ENCODE results near the gene TMEM143.
A peak's percentile ranks its signal among the peaks of the same experiment; 100 is the strongest.
"Not testable (repeated sequence)": the region's sequence is repeated elsewhere in the genome, so short reads cannot be mapped to it uniquely, and the experiment has no call there.

TMEM143 gene

GRCh38 chr19:48332351-48332661 lies 31.4 kb downstream of the TMEM143 start:
- peak overlapping the region; percentile 54 for H3K9ac ChIP-seq (ENCODE audit: low read length)
- no peaks in the 10 kb centered on the region for H3K36me3 ChIP-seq (ENCODE audit: control insufficient read depth, insufficient read depth, low read length)
- H3K27me3 ChIP-seq (ENCODE audit: control insufficient read depth, insufficient read depth, low read length) = no peaks in the 10 kb centered on the region
- no peaks in the 10 kb centered on the region for H3K9me3 ChIP-seq (ENCODE audit: control insufficient read depth, low read length)
- peak overlapping the region; percentile 10 for H3K4me3 ChIP-seq (ENCODE audit: low read length)
- peaks cover 26% of the 10 kb centered on the region for H3K4me1 ChIP-seq (ENCODE audit: control insufficient read depth, insufficient read depth, low read length)

DNA sequence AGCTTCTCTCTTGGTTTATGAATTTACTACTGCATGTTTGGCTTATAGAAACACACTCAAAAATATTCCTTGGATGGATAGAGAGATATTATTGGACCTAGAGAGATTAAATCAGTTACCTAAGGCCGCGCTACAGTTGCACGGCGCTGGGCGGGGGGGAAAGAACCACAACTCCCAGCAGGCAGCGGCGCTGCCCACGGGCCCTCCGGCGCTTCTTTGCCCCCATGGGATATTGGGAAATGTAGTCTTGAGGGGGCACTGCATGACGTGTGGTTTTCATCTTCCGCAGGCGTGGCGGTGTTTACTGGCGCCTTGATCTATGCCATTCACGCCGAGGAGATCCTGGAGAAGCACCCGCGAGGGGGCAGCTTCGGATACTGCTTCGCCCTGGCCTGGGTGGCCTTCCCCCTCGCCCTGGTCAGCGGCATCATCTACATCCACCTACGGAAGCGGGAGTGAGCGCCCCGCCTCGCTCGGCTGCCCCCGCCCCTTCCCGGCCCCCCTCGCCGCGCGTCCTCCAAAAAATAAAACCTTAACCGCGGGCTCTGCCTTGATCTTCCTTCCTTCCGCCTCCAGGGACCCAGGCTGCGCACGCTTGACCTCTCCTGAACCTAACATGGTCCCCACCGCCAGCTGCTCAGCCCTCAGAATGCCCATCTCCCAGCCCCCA lies 33.6 kb downstream of the TMEM143 start:
- H3K9me3 ChIP-seq (ENCODE audit: control insufficient read depth, low read length) = no peaks in the 10 kb centered on the region
- H3K27me3 ChIP-seq (ENCODE audit: control insufficient read depth, insufficient read depth, low read length) = no peaks in the 10 kb centered on the region
- peak overlapping the region; percentile 31 for H3K4me3 ChIP-seq (ENCODE audit: low read length)
- H3K9ac ChIP-seq (ENCODE audit: low read length) = peak overlapping the region; percentile 86
- peaks cover 37% of the 10 kb centered on the region for H3K4me1 ChIP-seq (ENCODE audit: control insufficient read depth, insufficient read depth, low read length)
- no peaks in the 10 kb centered on the region for H3K36me3 ChIP-seq (ENCODE audit: control insufficient read depth, insufficient read depth, low read length)

DNA sequence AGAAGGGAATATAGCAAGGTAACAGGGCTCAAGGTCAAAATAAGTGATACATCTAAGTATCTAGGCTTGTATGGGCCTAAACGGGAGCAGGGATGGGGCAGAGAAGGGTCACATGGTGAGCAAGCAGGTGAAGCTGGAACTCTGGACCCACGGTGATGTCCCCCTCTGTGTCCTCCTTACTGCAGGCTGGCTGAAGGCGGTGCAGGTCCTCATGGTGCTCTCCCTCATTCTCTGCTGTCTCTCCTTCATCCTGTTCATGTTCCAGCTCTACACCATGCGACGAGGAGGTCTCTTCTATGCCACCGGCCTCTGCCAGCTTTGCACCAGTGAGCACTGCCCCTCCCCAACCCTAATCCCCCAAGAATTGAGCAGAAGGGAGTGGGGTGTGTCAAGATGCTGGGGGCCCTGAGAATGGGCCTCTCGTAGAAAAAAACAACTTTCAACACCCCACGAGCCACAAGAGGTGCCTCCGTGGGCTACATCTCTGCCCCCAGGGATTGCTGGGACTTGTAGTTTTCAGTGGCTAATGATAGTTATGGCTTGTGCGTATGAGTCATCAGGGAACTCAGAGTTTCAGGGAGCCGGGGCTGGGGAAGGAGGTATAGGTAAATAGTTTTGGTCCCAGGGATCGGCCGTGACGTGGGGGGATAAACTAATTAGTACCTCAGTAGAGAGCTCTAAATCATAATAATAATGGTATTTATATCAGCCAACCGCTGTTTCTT lies 34.4 kb downstream of the TMEM143 start:
- Histone ChIP-seq H3K9ac (ENCODE audit: low read length) (peak overlapping the region; percentile 86), H3K4me3 (ENCODE audit: low read length) (no peak overlapping the region), H3K4me1 (ENCODE audit: control insufficient read depth, insufficient read depth, low read length) (peaks cover 38% of the 10 kb centered on the region), H3K36me3 (ENCODE audit: control insufficient read depth, insufficient read depth, low read length) (no peaks in the 10 kb centered on the region), H3K9me3 (ENCODE audit: control insufficient read depth, low read length) (no peaks in the 10 kb centered on the region), H3K27me3 (ENCODE audit: control insufficient read depth, insufficient read depth, low read length) (no peaks in the 10 kb centered on the region)

- Histone ChIP-seq H3K4me1 (ENCODE audit: control insufficient read depth, insufficient read depth, low read length) (peaks cover 32% of the 10 kb centered on the region), H3K9ac (ENCODE audit: low read length) (peak within 1 kb of the TSS; percentile 68), H3K4me3 (ENCODE audit: low read length) (peak within 1 kb of the TSS; percentile 56), H3K36me3 (ENCODE audit: control insufficient read depth, insufficient read depth, low read length) (no peaks in the 10 kb centered on the region), H3K27me3 (ENCODE audit: control insufficient read depth, insufficient read depth, low read length) (no peaks in the 10 kb centered on the region), H3K9me3 (ENCODE audit: control insufficient read depth, low read length) (no peaks in the 10 kb centered on the region)
These were observed 38.4 kb downstream of the TMEM143 start, which contains the start of gene EMP3 for GRCh38 chr19:48325265-48325910. Gene EMP3 (plus strand): TSS chr19:48325552. CDS start chr19:48326845, 1,293 bp downstream.

- Histone ChIP-seq H3K36me3 (ENCODE audit: control insufficient read depth, insufficient read depth, low read length) (no peaks in the 10 kb centered on the region), H3K9me3 (ENCODE audit: control insufficient read depth, low read length) (no peaks in the 10 kb centered on the region), H3K4me3 (ENCODE audit: low read length) (peak overlapping the region; percentile 31), H3K27me3 (ENCODE audit: control insufficient read depth, insufficient read depth, low read length) (no peaks in the 10 kb centered on the region), H3K4me1 (ENCODE audit: control insufficient read depth, insufficient read depth, low read length) (peaks cover 37% of the 10 kb centered on the region), H3K9ac (ENCODE audit: low read length) (peak overlapping the region; percentile 94)
These were observed 41.8 kb downstream of the TMEM143 start for GRCh38 chr19:48321622-48322591.

GRCh38 chr19:48321372-48321621 lies 42.4 kb downstream of the TMEM143 start:
- H3K9ac ChIP-seq (ENCODE audit: low read length) = peak overlapping the region; percentile 94
- no peaks in the 10 kb centered on the region for H3K36me3 ChIP-seq (ENCODE audit: control insufficient read depth, insufficient read depth, low read length)
- peaks cover 37% of the 10 kb centered on the region for H3K4me1 ChIP-seq (ENCODE audit: control insufficient read depth, insufficient read depth, low read length)

DNA sequence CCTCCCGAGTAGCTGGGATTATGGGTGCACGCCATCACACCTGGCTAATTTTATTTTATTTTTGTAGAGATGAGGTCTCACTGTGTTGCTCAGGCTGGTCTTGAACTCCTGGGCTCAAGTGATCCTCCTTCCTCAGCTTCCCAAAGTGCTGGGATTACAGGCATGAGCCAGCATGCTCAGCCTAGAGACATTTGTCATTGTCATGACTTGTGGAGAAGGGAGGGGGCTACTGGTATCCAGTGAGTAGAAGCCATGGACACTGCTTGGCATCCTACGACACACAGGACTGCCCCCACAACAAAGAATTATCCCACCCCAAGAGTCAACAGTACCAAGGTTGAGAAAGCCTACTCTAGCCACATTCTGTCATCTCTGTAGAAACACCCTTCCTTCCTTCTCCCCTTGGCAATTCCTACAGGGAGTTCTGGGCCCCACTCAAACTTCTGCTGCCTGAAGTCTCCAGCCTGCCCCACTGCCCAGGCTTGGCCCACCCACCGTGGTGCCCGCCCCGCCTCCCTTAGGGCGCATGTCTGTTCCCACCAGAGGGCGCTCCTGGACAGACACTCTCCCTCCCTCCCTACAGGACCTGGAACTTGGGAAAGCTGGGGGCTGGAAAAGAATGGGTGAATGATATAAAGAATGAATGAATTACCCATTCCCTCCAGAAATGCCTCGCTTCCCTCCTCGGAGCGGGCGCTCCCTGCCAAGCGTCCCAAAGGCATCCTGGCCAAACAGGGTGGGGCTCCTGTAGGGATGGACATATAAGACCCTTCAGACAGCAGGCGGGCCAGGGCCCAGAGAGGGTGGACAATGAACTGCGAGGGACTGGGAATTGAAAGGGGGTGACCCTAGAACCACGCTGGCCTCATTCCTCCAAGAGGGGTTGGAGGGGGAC lies 43.8 kb downstream of the TMEM143 start:
- peaks cover 25% of the 10 kb centered on the region for H3K4me1 ChIP-seq (ENCODE audit: control insufficient read depth, insufficient read depth, low read length)
- H3K36me3 ChIP-seq (ENCODE audit: control insufficient read depth, insufficient read depth, low read length) = no peaks in the 10 kb centered on the region
- no peaks in the 10 kb centered on the region for H3K9me3 ChIP-seq (ENCODE audit: control insufficient read depth, low read length)
- H3K27me3 ChIP-seq (ENCODE audit: control insufficient read depth, insufficient read depth, low read length) = no peaks in the 10 kb centered on the region
- H3K9ac ChIP-seq (ENCODE audit: low read length) = no peak overlapping the region
- H3K4me3 ChIP-seq (ENCODE audit: low read length) = no peak overlapping the region

More at GRCh38 chr19:48321372-48321621, 42.4 kb downstream of the TMEM143 start:
- Histone ChIP-seq H3K4me3 (ENCODE audit: low read length) (peak overlapping the region; percentile 31), H3K9me3 (ENCODE audit: control insufficient read depth, low read length) (no peaks in the 10 kb centered on the region), H3K27me3 (ENCODE audit: control insufficient read depth, insufficient read depth, low read length) (no peaks in the 10 kb centered on the region)

DNA sequence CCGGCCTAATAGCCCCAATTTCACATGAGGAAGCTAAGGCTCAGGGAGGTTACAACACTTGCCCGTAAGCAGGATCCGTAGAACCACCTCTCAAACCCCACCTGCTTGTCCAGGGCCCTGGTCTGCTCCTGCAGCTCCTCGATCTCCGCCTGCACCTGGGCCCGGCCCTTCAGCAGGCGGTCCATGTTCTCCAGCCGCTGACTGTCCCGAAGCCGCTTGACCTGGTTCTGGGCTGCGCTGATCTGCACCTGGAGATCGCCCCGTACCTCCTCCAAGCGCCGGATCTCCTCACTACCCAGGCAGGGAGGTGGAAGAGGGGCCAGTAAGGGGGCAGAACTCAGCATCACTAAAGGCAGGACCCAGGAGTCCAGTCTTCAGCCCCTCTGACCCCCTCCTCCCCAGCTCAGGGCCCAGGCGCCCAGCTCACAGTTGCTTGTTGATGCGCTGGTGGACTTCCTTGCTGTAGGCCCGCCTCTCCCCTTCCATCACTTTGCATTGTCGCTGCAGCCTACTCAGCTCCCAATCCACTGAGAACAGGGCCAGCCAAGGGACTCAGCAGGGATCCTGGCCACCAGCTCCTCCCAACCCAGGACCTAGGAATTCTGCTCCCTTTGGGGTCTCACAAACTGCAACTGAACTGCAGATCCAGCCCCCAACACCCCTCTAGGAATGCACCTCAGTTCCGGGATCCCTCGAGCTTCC lies 45.3 kb downstream of the TMEM143 start:
- no peaks in the 10 kb centered on the region for H3K27me3 ChIP-seq (ENCODE audit: control insufficient read depth, insufficient read depth, low read length)

GRCh38 chr19:48317708-48317960 lies 46.1 kb downstream of the TMEM143 start:
- H3K9me3 ChIP-seq (ENCODE audit: control insufficient read depth, low read length); H3K27me3 ChIP-seq (ENCODE audit: control insufficient read depth, insufficient read depth, low read length); H3K4me3 ChIP-seq (ENCODE audit: low read length); H3K9ac ChIP-seq (ENCODE audit: low read length); H3K36me3 ChIP-seq (ENCODE audit: control insufficient read depth, insufficient read depth, low read length): not testable (repeated sequence)
- H3K4me1 ChIP-seq (ENCODE audit: control insufficient read depth, insufficient read depth, low read length) = peaks cover 22% of the 10 kb centered on the region

More for the DNA sequence above, 45.3 kb downstream of the TMEM143 start:
- H3K36me3 ChIP-seq (ENCODE audit: control insufficient read depth, insufficient read depth, low read length) = no peaks in the 10 kb centered on the region
- no peak overlapping the region for H3K9ac ChIP-seq (ENCODE audit: low read length)
- H3K4me3 ChIP-seq (ENCODE audit: low read length) = no peak overlapping the region
- H3K9me3 ChIP-seq (ENCODE audit: control insufficient read depth, low read length) = no peaks in the 10 kb centered on the region
- H3K4me1 ChIP-seq (ENCODE audit: control insufficient read depth, insufficient read depth, low read length) = peaks cover 25% of the 10 kb centered on the region

DNA sequence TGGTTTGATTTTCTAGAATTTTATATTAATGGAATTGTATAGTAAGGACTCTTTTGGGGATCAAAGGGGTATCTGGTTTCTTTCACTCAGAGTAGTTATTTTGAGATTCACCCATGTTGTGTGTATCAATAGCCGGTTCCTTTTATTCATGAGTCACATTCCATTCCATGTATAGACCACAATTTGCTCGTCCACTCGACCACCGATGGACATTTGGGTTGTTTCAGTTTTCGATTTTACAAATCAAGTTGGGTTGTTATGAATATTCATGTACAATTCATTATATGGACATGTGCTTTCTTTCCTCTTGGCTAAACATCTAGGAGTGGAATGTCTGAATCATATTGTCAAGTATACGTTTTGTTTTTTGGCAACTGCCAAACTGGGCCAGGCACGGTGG lies 48.0 kb downstream of the TMEM143 start:
- Histone ChIP-seq H3K36me3 (ENCODE audit: control insufficient read depth, insufficient read depth, low read length) (no peaks in the 10 kb centered on the region), H3K27me3 (ENCODE audit: control insufficient read depth, insufficient read depth, low read length) (no peaks in the 10 kb centered on the region), H3K4me3 (ENCODE audit: low read length) (no peak overlapping the region), H3K9ac (ENCODE audit: low read length) (no peak overlapping the region), H3K9me3 (ENCODE audit: control insufficient read depth, low read length) (no peaks in the 10 kb centered on the region), H3K4me1 (ENCODE audit: control insufficient read depth, insufficient read depth, low read length) (peaks cover 11% of the 10 kb centered on the region)

DNA sequence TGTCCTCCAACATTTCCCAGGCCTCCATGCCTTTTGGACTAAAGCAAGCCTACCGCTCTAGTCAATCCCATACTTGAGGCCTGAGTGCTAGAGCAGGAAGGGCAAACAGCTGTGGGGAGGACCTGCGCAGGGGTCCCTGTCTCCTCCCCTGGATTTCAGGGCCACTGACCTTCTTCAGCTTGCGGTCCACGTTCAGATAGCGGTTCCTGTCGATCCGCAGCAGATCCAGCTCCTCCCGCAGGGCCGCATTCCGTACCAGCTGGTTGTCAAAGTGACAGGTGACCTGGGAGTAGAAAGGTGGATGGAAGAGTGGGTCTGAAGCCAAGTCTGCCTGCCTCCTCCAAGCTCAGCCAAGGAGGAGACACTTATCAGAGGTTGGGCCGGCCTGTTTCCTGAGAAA lies 52.4 kb downstream of the TMEM143 start:
- no peaks in the 10 kb centered on the region for H3K4me1 ChIP-seq (ENCODE audit: control insufficient read depth, insufficient read depth, low read length)
- H3K9ac ChIP-seq (ENCODE audit: low read length) = no peak overlapping the region

More for the DNA sequence above, 52.4 kb downstream of the TMEM143 start:
- Histone ChIP-seq H3K9me3 (ENCODE audit: control insufficient read depth, low read length) (no peaks in the 10 kb centered on the region), H3K36me3 (ENCODE audit: control insufficient read depth, insufficient read depth, low read length) (no peaks in the 10 kb centered on the region), H3K27me3 (ENCODE audit: control insufficient read depth, insufficient read depth, low read length) (no peaks in the 10 kb centered on the region), H3K4me3 (ENCODE audit: low read length) (no peak overlapping the region)
